GM21360 (cell line): ENCODE data around the gene ARF1.
A peak's percentile ranks its signal among the peaks of the same experiment; 100 is the strongest.

Experiments
- ATAC-seq: cut with Tn5 transposase; IDR thresholded peaks from one replicate; pipeline ENCODE4 v1.9.1; 2021; ENCODE audit warnings: mild to moderate bottlenecking, moderate library complexity; ENCODE audit not compliant: unreplicated experiment

ARF1 gene

GRCh38 chr1:228082214-228082917 lies at the start of gene ARF1:
Gene ARF1, plus strand, starts transcription at chr1:228082708. Its CDS starts 14,407 bp downstream, at chr1:228097115.
- peak; percentile 77 for ATAC-seq

- ATAC-seq, result no peak
Observed at GRCh38 chr1:228033376-228033775, 49.1 kb upstream of the ARF1 start.

- ATAC-seq, result no peak
Observed at GRCh38 chr1:228034954-228035837, 47.3 kb upstream of the ARF1 start.

- ATAC-seq, result no peak
Observed at GRCh38 chr1:228035844-228036243, 46.7 kb upstream of the ARF1 start.

GRCh38 chr1:228036701-228037231 lies 45.7 kb upstream of the ARF1 start:
- ATAC-seq, result no peak

GRCh38 chr1:228037401-228038386 lies 44.8 kb upstream of the ARF1 start:
- peak; percentile 80 for ATAC-seq

- no peak for ATAC-seq
Observed at GRCh38 chr1:228038387-228039005, 44.0 kb upstream of the ARF1 start.

- ATAC-seq, result no peak
Observed at GRCh38 chr1:228039006-228039903, 43.3 kb upstream of the ARF1 start.

- ATAC-seq, result no peak
Observed at GRCh38 chr1:228039986-228040385, 42.5 kb upstream of the ARF1 start.

GRCh38 chr1:228041316-228041715 lies 41.2 kb upstream of the ARF1 start:
- no peak for ATAC-seq

- no peak for ATAC-seq
Observed at GRCh38 chr1:228042508-228042907, 40.0 kb upstream of the ARF1 start.

GRCh38 chr1:228043281-228043848 lies 39.1 kb upstream of the ARF1 start:
- ATAC-seq, result no peak

GRCh38 chr1:228044961-228045360 lies 37.5 kb upstream of the ARF1 start:
- no peak for ATAC-seq

- ATAC-seq, result no peak
Observed at GRCh38 chr1:228045405-228045804, 37.1 kb upstream of the ARF1 start.

GRCh38 chr1:228045871-228046270 lies 36.6 kb upstream of the ARF1 start:
- no peak for ATAC-seq

- no peak for ATAC-seq
Observed at GRCh38 chr1:228046421-228047182, 35.9 kb upstream of the ARF1 start.

- ATAC-seq, result no peak
Observed at GRCh38 chr1:228047183-228047466, 35.4 kb upstream of the ARF1 start.

GRCh38 chr1:228048120-228048519 lies 34.4 kb upstream of the ARF1 start:
- ATAC-seq, result no peak
